ENCODE results near the gene LY6G6D.

Gene LY6G6D

DNA sequence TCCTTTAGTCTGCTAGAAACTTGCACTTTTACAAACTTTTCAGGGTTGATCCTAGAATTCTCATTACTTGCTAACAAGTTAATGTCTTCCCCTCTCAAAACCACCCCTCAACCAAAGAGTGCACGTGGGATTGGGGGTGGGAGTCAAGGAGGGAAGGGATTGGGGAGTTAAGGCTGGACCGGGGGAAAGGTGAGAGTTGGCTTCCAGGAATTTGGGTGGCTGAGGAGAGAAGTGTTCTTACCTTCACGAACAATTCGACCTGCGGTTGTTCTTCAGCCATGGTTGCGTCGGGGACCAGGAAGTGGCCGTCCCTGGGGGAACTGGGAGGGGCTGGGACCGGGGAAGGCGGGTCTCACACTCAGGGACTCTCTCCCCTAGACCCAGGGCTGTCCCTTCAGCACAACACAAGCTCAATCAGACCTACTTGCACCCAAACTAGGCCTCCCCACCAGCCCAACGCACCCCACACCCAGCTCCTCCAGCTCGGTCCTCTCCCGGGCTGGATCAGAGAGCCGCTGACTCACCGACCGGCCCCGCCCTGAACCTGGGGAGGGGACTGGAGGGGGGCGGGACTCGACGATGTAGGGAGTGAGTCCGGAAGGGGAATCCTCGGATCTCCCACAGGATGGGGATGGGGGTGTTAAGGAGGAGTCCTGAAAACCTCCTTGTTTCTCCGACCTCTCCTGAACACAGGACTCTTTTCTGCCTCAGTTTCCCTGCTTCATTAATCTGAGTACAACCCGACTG lies 21.0 kb downstream of the LY6G6D start, which contains the start of gene CLIC1:
Gene CLIC1, minus strand, starts transcription at position 510 of the 747 bp plus-strand sequence. Its CDS starts 230 bp downstream, at position 280.
- peak; percentile 37 to 62 for DNase-seq (ENCODE audit: low read depth in 2 of 2)

DNA sequence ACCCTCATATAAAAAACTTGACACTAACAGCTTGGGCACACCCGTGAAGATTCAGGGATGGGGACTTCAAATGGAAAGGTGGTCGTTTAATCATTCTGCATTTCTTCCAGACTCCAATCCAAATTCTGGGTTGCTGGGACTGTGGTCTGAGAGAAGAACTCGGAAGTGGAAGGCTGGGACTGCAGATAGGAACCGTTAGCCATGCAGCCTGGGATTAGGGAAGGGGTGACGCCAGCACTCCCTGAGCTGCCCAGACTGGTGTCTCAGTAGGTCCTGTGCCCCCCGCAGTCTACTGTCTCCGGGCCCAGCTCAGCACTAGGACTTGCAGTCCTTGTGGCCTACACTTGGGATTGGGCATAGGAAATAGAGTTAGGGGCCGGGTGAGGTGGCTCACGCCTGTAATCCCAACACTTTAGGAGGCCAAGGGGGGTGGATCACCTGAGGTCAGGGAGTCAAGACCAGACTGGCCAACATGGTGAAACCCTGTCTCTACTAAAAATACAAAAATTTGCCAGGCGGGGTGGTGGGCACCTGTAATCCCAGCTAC lies 21.7 kb downstream of the LY6G6D start:
- DNase-seq (ENCODE audit: low read depth in 2 of 2), result no peak

DNA sequence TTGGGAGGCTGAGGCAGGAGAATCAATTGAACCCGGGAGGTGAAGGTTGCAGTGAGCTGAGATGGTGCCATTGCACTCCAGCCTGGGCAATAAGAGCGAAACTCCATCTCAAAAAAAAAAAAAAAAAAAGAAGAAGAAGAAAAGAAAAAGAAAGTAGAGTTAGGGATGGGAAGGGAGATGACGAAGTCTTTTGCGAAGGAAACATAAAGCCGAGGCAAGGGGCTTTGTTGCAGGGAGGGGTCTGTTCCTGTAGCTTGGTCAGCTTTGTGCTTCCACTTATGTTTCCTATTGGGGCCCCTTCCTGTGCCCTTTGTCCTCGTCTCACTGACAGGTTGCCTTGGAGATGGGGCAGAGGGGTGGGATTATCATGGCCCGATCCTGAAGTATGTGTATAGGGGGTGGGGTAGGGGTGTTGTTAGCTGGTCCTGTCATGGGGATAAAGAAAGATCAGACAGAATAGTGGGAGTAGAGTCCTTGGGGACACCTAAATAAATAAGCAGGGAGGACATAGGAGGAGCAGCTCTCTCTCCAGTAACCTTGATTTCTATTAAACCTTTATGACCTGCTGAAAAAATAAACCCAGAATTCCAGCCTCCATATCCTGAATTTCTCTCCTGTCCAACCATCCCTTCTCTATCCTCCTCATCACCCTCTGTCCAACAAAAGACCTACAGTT lies 22.3 kb downstream of the LY6G6D start:
- DNase-seq (ENCODE audit: low read depth in 2 of 2), result no peak

DNA sequence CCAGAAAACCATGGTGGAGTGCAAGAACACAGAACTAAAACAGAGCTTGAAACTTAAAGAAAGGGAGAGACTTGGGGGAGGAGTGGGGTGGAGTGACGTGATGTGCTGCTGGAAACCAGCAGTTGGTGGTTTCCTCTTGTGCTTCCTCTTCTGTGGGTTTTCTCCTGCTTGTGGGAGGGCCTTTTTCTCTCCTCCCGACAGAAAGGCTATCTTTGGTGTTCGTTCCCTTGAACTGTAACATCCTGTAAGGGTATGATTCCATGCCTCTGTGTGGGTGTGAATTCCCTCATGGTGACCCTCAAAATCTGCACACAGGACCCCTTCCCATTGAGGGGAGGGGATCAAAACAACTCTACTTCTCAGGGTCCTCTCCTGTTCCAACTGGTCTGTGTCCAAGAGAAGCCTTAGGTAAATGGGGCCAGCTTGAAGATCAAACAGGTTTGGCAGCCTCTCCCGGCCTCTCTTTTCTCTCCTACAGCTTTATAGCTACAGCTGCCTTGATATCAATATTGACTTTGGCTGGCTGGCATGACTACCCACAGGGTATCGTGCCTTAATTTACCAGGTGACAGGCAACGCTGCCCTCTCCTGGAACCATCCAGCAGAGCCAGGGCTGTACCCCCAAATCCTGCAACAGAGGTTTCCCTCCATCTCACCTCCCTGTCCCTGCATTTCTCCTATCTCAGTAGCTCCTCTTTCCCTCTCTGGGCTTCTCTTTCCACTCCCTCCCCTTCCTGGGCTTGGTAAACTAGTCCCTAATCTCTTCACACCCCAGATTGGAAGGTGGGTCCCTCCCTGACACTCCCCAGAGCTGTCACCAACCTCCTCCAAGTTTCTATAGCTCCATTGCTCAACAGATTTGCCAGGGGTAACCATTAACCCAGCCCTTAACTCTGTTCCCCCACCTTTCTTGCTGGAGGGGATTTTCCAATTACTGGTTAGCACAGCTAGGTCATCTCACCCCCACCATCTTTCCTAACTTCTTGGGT lies 23.1 kb downstream of the LY6G6D start:
- DNase-seq (ENCODE audit: low read depth in 2 of 2), result peak in 1 of 2 donors; percentile 39

DNA sequence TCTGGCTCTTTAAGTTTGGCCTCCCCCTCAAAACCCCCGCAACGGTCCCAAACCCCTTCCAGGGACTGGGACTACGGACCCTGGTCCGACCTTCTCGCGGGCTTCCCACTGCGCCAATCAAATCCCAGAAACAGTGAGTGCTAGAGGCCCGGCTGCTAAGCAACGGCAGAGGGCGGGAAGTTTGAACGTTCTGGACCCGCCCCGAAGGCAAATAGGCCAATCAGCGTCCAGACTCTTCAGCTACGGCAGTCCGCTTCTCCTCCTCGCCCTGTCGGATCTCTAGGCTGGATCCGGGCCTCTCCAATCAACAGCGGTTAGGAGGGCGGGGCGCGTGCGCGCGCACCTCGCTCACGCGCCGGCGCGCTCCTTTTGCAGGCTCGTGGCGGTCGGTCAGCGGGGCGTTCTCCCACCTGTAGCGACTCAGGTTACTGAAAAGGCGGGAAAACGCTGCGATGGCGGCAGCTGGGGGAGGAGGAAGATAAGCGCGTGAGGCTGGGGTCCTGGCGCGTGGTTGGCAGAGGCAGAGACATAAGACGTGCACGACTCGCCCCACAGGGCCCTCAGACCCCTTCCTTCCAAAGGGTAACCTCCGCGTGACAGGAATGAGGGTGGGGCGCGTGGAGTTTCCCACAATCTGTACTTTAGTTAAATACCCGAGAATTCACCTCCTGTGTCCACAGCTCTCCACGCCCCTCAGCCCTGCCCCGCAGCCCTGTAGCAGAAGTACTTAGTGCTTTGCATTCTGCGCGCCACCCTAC lies 24.7 kb downstream of the LY6G6D start, which contains the start of gene MSH5:
Gene MSH5, plus strand, starts transcription at position 367 of the 758 bp plus-strand sequence. CDS start 462 bp downstream, outside the sequence.
- peak; percentile 87 to 91 for DNase-seq (ENCODE audit: low read depth in 2 of 2)

DNA sequence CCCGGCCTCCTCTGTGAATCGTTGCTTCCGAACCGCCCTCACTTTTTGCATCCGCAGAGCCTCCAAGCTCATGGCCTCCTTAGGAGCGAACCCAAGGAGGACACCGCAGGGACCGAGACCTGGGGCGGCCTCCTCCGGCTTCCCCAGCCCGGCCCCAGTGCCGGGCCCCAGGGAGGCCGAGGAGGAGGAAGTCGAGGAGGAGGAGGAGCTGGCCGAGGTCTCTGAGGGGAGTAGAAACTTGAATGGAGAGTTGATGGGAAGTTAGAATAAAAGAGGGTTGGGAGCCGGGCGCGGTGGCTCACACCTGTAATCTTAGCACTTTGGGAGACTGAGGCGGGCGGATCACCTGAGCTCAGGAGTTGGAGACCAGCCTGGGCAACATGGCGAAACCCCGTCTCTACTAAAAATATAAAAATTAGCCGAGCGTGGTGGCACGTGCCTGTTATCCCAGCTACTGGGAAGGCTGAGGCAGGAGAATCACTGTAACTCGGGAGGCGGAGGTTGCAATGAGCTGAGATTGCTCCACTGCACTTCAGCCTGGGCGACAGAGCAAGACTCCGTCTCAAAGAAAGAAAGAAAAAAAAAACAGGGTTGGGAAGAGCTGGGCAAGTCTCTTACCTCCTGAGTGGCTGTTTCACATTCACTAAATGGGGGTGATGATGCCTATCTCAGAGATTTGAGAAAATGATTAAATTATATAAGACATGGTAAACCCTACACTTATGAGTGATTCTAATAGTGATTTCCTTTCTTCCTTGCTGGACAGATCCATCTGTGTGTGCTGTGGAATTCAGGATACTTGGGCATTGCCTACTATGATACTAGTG lies 25.5 kb downstream of the LY6G6D start:
- DNase-seq (ENCODE audit: low read depth in 2 of 2), result no peak

DNA sequence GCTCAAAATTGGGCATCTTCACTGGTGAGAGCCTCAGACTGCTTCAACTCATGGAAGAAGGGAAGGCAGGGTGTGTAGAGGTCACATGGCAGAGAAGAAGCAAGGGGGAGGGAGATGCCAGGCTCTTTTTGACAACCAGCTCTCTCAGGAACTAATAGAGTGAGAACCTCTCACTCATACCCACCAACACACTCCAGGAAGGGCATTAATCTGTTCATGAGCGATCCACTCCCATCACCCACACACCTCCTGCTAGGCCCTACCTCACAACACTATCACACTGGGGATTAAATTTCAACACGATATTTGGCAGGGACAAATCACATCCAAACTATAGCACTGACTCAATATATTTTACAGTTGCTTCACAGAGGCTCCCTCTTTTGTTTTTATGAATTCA lies 26.7 kb downstream of the LY6G6D start:
- no peak for DNase-seq (ENCODE audit: low read depth in 2 of 2)

DNA sequence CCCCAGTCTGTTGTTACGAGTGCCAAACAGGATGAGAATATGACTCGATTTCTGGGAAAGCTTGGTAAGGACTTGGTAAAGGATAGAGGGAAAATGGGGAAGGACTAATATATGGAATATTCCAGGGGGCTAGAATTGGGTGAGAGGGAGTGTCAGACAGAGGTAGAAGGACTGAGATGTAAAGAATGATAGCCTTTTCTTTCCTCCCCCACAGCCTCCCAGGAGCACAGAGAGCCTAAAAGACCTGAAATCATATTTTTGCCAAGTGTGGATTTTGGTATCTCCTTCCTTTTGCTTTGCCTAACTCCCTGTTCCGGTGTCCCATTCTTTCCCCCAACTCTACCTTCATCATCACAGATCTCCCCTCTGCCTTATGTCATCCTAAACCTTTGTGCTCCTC lies 27.7 kb downstream of the LY6G6D start:
- DNase-seq (ENCODE audit: low read depth in 2 of 2), result no peak

DNA sequence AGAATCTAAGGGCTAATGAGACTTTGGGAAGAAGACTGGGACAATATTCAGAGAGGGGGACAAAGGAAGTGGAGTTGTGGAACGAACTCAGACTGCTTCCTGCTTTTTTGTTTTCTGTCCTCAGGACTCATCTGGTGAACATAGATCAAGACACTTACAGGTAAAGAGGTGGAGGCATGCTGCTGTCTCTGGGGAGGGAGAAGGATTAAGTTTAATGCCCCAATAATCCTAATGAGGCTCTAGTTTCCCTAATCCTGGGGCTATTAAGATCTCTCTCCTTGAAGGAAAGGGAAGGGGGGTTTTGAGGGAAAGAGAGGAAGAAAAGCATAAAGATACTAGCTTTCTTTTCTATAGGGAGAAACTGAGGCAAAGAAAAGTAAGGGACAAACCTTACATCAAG lies 29.3 kb downstream of the LY6G6D start:
- DNase-seq (ENCODE audit: low read depth in 2 of 2), result no peak

DNA sequence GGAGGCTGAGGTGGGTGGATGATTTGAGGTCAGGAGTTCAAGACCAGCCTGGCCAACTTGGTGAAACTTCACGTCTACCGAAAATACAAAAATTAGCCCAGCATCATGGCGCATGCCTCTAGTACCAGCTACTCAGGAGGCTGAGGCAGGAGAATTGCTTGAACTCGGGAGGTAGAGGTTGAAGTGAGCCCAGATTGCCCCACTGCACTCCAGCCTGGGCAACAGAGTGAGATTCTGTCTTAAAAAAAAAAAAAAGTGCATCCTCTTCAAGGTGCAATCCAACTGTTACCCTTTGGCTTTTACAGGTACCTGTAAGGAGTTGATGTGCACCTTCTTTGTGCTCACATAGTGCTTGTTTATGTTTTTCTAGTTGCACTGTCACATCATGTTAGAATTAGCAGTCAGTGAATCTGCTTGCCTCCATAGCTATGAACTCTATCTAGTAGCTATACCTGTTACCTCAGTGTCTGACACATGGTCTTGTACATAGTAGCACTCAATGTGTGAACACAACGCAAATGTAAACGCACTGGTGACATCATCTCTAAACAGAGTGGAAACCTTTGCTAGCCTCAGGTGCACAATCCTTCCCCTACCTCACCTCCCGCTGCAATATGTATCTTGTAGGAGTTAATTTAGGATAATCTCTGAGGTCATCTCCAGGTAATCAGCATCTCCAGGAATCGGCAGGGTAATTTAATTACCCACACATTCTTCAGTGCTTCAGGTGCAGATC lies 34.3 kb downstream of the LY6G6D start:
- no peak for DNase-seq (ENCODE audit: low read depth in 2 of 2)

DNA sequence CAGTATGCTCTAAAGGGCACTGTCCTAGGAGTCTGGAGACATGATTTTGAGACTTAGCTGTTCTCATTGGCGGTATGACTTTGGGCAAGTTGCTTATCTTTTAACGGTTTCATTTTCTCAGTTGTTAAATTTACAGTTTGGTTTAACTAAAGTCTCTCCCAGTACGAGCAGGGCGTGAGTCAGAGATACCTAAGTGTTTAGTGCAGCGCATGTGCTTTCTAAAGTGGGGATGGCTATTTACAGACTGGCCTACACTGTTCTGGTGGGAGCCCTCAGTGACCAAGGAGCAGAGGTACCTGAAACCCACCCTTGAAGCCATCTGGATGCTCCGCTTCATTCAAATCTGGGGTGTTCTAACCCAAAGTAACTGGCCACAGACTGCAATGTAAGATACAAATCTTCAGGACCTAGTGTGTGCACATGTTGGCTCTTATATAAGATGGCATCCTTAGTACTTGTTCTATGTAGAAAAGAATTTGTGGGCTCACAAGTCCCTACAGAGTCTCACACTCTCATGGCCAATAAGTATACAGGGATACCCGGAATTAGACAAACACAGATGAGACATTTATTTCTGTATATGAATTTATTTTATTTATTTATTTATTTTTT lies 35.4 kb downstream of the LY6G6D start:
- DNase-seq (ENCODE audit: low read depth in 2 of 2), result no peak

DNA sequence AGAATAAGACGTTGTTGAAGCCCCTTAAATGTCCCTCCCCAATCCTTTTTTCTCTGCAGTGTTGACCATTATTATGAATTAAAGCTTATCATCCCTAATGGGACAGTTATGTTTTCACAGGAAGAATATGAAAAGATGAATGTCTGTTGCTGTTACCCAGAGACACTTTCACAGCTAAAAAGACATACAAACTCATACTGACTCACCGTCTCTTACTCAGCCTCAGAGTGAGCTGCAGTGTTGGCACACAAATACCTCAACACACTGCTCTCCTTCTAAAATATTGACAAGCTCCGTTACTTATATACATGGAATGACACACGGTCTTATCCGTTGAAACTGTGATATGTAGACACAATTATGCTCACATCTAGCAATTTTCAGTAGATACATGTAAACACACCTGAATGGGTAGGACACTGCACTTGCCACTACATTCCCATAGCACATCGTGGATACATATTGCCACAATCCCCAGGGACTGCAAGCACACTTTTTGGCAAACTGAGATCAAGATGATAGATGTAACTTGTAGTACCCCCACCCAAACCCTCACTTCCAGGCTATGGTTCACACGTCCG lies 37.7 kb downstream of the LY6G6D start:
- no peak for DNase-seq (ENCODE audit: low read depth in 2 of 2)

DNA sequence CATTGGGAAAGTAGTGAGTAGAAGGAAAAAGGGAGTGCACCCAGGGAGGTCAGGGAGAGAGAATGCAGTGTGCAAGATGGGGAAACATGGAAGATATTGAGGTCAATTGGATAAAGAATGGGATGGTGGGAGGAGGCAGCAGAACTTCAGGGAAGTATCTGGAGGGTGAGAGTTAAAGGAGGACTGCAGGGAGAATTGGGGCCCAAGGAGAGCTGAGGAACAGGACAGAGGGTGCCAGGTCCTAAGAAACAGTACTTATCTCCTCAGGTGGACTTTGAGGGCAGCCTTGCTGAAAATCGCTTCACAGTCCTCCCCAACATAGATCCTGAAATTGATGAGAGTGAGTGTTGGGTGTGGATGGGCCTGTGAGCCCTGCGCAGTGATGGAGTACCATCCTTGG lies 43.1 kb downstream of the LY6G6D start:
- DNase-seq (ENCODE audit: low read depth in 2 of 2), result no peak

DNA sequence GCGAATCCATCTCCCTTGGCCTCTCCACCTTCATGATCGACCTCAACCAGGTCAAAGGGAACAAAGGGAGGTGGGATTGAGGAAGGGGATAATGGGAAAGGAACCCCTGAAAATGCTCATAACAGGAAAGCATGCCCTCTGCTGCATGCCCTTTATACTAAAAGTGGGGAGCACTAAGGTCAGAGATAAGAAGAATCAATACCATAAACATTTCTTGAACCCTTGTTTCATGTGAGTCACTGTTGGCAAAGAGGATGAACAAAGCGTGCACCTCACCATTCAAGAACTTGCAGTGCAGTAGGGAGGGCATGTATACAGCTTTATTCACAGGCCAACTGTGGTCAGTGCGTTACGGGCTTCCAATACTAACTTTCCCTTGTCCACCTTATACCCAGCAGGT lies 45.6 kb downstream of the LY6G6D start:
- no peak for DNase-seq (ENCODE audit: low read depth in 2 of 2)

DNA sequence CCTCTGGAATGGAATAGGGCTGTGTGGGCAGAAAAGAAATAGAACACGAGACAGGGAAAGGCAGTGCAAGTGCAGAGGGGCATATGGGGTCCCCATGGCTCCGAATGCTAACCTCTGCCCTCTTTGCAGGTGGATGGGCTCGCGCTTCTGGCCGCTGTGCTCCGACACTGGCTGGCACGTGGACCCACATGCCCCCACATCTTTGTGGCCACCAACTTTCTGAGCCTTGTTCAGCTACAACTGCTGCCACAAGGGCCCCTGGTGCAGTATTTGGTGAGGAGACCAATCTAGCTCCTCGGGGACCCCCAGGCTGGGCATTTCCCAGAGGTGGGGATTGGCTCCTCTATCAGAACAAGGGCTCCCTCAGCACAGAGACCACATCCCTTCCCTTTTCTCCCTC lies 46.2 kb downstream of the LY6G6D start:
- no peak for DNase-seq (ENCODE audit: low read depth in 2 of 2)

DNA sequence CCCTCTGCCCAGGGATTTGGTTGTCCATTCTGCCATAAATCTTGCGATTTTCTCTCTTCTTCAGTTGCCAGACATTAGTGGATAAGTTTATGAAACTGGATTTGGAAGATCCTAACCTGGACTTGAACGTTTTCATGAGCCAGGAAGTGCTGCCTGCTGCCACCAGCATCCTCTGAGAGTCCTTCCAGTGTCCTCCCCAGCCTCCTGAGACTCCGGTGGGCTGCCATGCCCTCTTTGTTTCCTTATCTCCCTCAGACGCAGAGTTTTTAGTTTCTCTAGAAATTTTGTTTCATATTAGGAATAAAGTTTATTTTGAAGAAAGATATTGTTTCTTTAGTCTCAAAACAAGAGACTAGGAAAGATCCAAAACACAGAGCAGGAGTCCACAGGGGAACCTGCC lies 47.2 kb downstream of the LY6G6D start, which contains the start of gene SAPCD1:
Gene SAPCD1, plus strand, starts transcription at position 301 of the 400 bp plus-strand sequence. CDS start 399 bp downstream, outside the sequence.
- DNase-seq (ENCODE audit: low read depth in 2 of 2), result no peak

DNA sequence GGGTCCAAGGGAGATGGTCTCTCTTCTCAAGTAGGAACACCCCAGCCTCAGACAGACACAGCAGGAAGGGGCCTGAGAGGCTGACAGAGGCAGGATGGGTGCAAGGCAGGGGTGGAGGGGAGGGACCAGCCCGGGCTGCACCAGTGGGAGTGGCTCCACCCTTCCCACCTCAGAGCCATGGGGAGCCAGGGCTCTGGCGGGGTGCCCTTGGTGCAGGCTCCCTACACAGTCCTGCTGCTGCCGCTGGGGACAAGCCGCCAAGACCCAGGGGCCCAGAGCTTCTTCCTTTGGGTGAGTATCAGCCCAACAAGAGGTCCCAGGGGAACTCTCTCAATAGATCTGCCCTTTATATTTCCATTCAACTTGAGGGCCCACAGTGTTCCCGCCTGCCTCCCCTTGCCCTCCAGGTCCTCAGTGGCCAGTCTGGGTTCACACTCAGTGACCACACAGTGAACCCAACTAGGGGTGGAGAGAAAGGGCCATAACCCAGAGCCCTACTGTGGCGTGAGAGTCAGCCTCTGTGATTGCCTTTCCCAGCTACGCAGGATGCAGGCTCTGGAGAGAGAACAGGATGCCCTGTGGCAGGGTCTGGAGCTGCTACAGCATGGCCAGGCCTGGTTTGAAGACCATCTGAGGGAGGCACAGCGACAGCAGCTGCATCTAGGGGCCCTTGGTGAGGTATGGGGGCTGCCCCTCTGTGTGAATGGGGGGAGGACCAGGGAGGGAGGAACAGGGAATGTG lies 47.9 kb downstream of the LY6G6D start:
- DNase-seq (ENCODE audit: low read depth in 2 of 2), result no peak

DNA sequence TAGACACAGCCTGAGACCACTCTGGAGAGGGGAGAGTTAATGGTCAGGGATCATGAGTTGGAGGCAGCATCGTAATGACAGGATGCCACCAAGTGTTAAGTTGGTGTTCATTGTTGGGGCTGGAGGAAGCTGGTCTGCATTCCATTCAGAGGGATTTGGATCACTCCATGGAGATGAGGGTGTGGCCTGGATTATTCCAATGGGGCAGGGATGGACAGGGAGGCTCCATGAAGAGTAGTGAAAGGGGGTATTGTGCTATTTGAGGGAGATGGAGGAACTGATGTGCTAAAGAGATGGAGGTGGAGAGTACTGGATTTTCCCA lies 48.4 kb downstream of the LY6G6D start:
- no peak for DNase-seq (ENCODE audit: low read depth in 2 of 2)
